ENCODE measurements around the gene DLG5. TPM values are rescaled to one million over a fixed set of nuclear protein-coding genes. Genes with fewer than 3 reads are reported as not detected.

DLG5 gene
- total and polyA plus RNA-seq, 11 donors: 5.2 to 27.1 (median 12.8) TPM

DNA sequence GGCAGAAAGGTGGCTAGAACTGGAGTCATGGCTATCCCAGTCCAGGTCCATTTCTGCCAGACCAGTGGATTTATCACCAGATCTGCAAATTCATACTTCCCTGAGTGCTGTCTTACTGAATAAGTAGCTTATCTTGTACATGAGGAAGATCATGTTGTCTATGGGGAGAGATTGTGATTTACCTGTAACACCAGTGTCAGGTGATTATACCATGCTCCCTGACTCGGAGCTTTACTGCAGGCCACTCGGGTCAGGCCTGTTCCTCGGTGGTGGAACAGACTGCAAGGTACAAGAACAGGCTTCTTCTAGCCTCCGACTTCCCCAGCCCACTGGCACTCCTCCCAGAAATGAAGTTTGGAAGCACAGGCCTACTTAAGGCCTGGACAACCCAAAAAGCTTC, 42.6 kb upstream of the DLG5 start:
- TF ChIP-seq POLR2A (IDR thresholded peaks at IDR 0.05): no peak
- TF ChIP-seq, protein P1, sequence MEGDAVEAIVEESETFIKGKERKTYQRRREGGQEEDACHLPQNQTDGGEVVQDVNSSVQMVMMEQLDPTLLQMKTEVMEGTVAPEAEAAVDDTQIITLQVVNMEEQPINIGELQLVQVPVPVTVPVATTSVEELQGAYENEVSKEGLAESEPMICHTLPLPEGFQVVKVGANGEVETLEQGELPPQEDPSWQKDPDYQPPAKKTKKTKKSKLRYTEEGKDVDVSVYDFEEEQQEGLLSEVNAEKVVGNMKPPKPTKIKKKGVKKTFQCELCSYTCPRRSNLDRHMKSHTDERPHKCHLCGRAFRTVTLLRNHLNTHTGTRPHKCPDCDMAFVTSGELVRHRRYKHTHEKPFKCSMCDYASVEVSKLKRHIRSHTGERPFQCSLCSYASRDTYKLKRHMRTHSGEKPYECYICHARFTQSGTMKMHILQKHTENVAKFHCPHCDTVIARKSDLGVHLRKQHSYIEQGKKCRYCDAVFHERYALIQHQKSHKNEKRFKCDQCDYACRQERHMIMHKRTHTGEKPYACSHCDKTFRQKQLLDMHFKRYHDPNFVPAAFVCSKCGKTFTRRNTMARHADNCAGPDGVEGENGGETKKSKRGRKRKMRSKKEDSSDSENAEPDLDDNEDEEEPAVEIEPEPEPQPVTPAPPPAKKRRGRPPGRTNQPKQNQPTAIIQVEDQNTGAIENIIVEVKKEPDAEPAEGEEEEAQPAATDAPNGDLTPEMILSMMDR (IDR thresholded peaks at IDR 0.05): no peak
- DNase-seq (no peak), ATAC-seq (no peak)
- no peak overlapping the region for H3K4me3 ChIP-seq
- 52 to 72% (median 64%) methylated on average over 4 of the region's 4 CpGs for WGBS, 4 donors
- H3K27me3 ChIP-seq: no peaks in the 10 kb centered on the region
- H3K9me3 ChIP-seq: no peaks in the 10 kb centered on the region
- intact Hi-C loops (cut with DNase I): no loop called here
- H3K4me1 ChIP-seq: peaks cover 0 to 18% (median 12%) of the 10 kb centered on the region in 12 donors
- H3K27ac ChIP-seq: peak overlapping the region in 2 of 12 donors; percentile 14 to 88
- H3K36me3 ChIP-seq: no peaks in the 10 kb centered on the region

DNA sequence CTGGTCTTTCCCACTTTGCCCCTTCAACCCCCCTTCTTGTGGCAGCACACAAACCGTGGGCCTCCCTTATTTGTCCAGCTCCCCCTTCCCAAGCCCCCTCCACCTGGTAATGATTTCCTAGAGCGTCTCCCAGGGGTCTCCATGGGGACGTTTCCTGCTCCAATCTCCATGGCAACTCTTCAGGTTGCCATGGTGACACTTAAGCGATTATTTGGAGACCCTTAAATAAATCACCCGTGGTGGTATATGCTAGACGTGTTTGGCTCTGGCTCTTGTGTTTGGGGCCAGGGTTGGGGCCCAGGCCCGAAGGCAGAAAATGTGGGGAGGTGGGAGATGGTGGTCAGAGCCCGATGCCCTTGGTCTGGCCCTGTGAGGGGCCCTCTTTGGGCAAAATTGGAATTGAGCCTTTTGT, 41.1 kb upstream of the DLG5 start:
- H3K4me3 ChIP-seq: no peak overlapping the region
- WGBS, 4 donors: 54 to 65% (median 58%) methylated on average over 8 of the region's 8 CpGs
- intact Hi-C loops (cut with DNase I): no loop called here
- H3K27me3 ChIP-seq: no peaks in the 10 kb centered on the region
- H3K36me3 ChIP-seq: no peaks in the 10 kb centered on the region
- no peak overlapping the region for H3K27ac ChIP-seq
- DNase-seq: no peak
- TF ChIP-seq, protein P1 (IDR thresholded peaks at IDR 0.05): no peak
- TF ChIP-seq POLR2A (IDR thresholded peaks at IDR 0.05): no peak
- ATAC-seq: no peak
- H3K4me1 ChIP-seq: peaks cover 0 to 18% (median 12%) of the 10 kb centered on the region in 12 donors
- H3K9me3 ChIP-seq: no peaks in the 10 kb centered on the region

- 75 to 94% (median 90%) methylated on average over 5 of the region's 5 CpGs for WGBS, 4 donors
- Histone ChIP-seq H3K4me1 (peaks cover 0 to 5% (median 0%) of the 10 kb centered on the region in 12 donors), H3K4me3 (no peak overlapping the region), H3K27me3 (no peaks in the 10 kb centered on the region), H3K36me3 (no peaks in the 10 kb centered on the region), H3K27ac (no peak overlapping the region), H3K9me3 (no peaks in the 10 kb centered on the region)
- peak in 1 of 4 donors; percentile 51 for ATAC-seq
- no peak for DNase-seq
- intact Hi-C loops (cut with DNase I): no loop called here
- TF ChIP-seq POLR2A (IDR thresholded peaks at IDR 0.05): no peak
- TF ChIP-seq, protein P1 (IDR thresholded peaks at IDR 0.05): no peak
Observed at GRCh38 chr10:77965294-77965693, 38.7 kb upstream of the DLG5 start.

- H3K36me3 ChIP-seq: no peaks in the 10 kb centered on the region
- no peaks in the 10 kb centered on the region for H3K27me3 ChIP-seq
- H3K27ac ChIP-seq: no peak overlapping the region
- H3K4me3 ChIP-seq: no peak overlapping the region
- no peaks in the 10 kb centered on the region for H3K9me3 ChIP-seq
- intact Hi-C loops (cut with DNase I): no loop called here
- TF ChIP-seq, protein P1 (IDR thresholded peaks at IDR 0.05): no peak
- TF ChIP-seq POLR2A (IDR thresholded peaks at IDR 0.05): no peak
- ATAC-seq: no peak
- H3K4me1 ChIP-seq: peaks cover 0 to 5% (median 0%) of the 10 kb centered on the region in 12 donors
- WGBS, 4 donors: 76 to 88% (median 82%) methylated on average over 1 of the region's 1 CpG
- DNase-seq: no peak
Observed at GRCh38 chr10:77964811-77965210, 38.3 kb upstream of the DLG5 start.

Data from heart left ventricle (tissue), 16 donors.